ENCODE data around the gene SCN4B.

- no peak for TF ChIP-seq CTCF (IDR thresholded peaks at IDR 0.05; ENCODE audit: insufficient read depth, low read length)
- no peak; the same call in 1 of the 2 replicates for TF ChIP-seq POLR2AphosphoS5 (IDR thresholded peaks at IDR 0.05; ENCODE audit: low read depth)
These were observed 33.9 kb upstream of the SCN4B start for GRCh38 chr11:118186346-118187107.
